ENCODE measurements around the gene PTCD1. TPM values are rescaled to one million over a fixed set of nuclear protein-coding genes. Genes with fewer than 3 reads are reported as not detected.
A peak's percentile ranks its signal among the peaks of the same experiment; 100 is the strongest.

Gene PTCD1
- total RNA-seq, 1 experiment from 2014 or later, result 15.0 TPM

GRCh38 chr7:99372275-99373090, 66.1 kb downstream of the PTCD1 start:
- CTCF ChIA-PET, result interaction anchor here (1.0 kb wide), 1 partner anchor 43 kb away, joined by 3 read pairs; no protein-coding TSS in a partner anchor
- Histone ChIP-seq H3K27ac (ENCODE audit: low read length) (peak overlapping the region; percentile 73), H3K36me3 (ENCODE audit: control insufficient read depth, insufficient read depth, low read length) (no peaks in the 10 kb centered on the region), H3K27me3 (ENCODE audit: control insufficient read depth, insufficient read depth, low read length) (no peaks in the 10 kb centered on the region), H3K9me3 (ENCODE audit: control insufficient read depth, insufficient read depth, low read depth, low read length) (no peaks in the 10 kb centered on the region), H3K4me3 (ENCODE audit: low read depth in 2 of 2, low read length in 2 of 2) (peak overlapping the region in 1 of 2 experiments; percentile 14; a peak in 1 of 4 replicates), H3K4me1 (ENCODE audit: control insufficient read depth, insufficient read depth, low read length) (peaks cover 23% of the 10 kb centered on the region)
- intact Hi-C loops (cut with micrococcal nuclease; ENCODE audit: unreplicated experiment), result no loop called here
- TF ChIP-seq TCF7L2 (IDR thresholded peaks at IDR 0.05; ENCODE audit: low read depth, low read length) (0 out of 2 replicates have a peak, but pooled peaks have one; percentile 38), SIN3A (IDR thresholded peaks at IDR 0.05; ENCODE audit: borderline replicate concordance, insufficient read depth, low read depth, low read length) (no peak), REST (IDR thresholded peaks at IDR 0.05; ENCODE audit: insufficient read depth in 1 of 2, low read depth in 2 of 2, low read length in 1 of 2) (no peak)
- no peak for DNase-seq (ENCODE audit: low read depth, low spot score)
- POLR2A ChIA-PET, result no interaction called here
- BruUV-seq (replicated peaks), result no TSS peak
- in situ Hi-C loops (cut with HindIII; ENCODE audit: low pct_unique_long_range_greater_than_20kb, low sequenced_read_pairs), result no loop called here
- no peak for ATAC-seq

GRCh38 chr7:99371376-99371920, 67.2 kb downstream of the PTCD1 start:
- intact Hi-C loops (cut with micrococcal nuclease; ENCODE audit: unreplicated experiment), result no loop called here
- no peaks in the 10 kb centered on the region for H3K27me3 ChIP-seq (ENCODE audit: control insufficient read depth, insufficient read depth, low read length)
- ChIA-PET CTCF (no interaction called here), POLR2A (no interaction called here)
- DNase-seq (ENCODE audit: low read depth, low spot score) (no peak), ATAC-seq (no peak)
- peaks cover 23% of the 10 kb centered on the region for H3K4me1 ChIP-seq (ENCODE audit: control insufficient read depth, insufficient read depth, low read length)
- H3K27ac ChIP-seq (ENCODE audit: low read length), result no peak overlapping the region
- no peaks in the 10 kb centered on the region for H3K9me3 ChIP-seq (ENCODE audit: control insufficient read depth, insufficient read depth, low read depth, low read length)
- peaks cover 6% of the 10 kb centered on the region; the same call in 1 of the 2 replicates for H3K36me3 ChIP-seq (ENCODE audit: control insufficient read depth, insufficient read depth, low read length)
- no peak overlapping the region for H3K4me3 ChIP-seq (ENCODE audit: low read depth in 2 of 2, low read length in 2 of 2)
- no TSS peak for BruUV-seq (replicated peaks)
- no peak for TF ChIP-seq POLR2AphosphoS5 (IDR thresholded peaks at IDR 0.05; ENCODE audit: low read depth, low read length)
- in situ Hi-C loops (cut with HindIII; ENCODE audit: low pct_unique_long_range_greater_than_20kb, low sequenced_read_pairs), result no loop called here

GRCh38 chr7:99369767-99370391, 68.7 kb downstream of the PTCD1 start:
- Histone ChIP-seq H3K4me1 (ENCODE audit: control insufficient read depth, insufficient read depth, low read length) (peaks cover 19% of the 10 kb centered on the region), H3K27ac (ENCODE audit: low read length) (no peak overlapping the region), H3K9me3 (ENCODE audit: control insufficient read depth, insufficient read depth, low read depth, low read length) (no peaks in the 10 kb centered on the region), H3K27me3 (ENCODE audit: control insufficient read depth, insufficient read depth, low read length) (no peaks in the 10 kb centered on the region), H3K4me3 (ENCODE audit: low read depth in 2 of 2, low read length in 2 of 2) (no peak overlapping the region), H3K36me3 (ENCODE audit: control insufficient read depth, insufficient read depth, low read length) (peaks cover 6% of the 10 kb centered on the region; the same call in 1 of the 2 replicates)
- POLR2A ChIA-PET, result interaction anchor here (0.6 kb wide), 1 partner anchor 44 kb away, joined by 4 read pairs; no protein-coding TSS in a partner anchor
- in situ Hi-C loops (cut with HindIII; ENCODE audit: low pct_unique_long_range_greater_than_20kb, low sequenced_read_pairs), result no loop called here
- no TSS peak for BruUV-seq (replicated peaks)
- TF ChIP-seq POLR2AphosphoS5 (IDR thresholded peaks at IDR 0.05; ENCODE audit: low read depth, low read length) (no peak), CTCF (IDR thresholded peaks at IDR 0.05) (no peak), SIN3A (IDR thresholded peaks at IDR 0.05; ENCODE audit: borderline replicate concordance, insufficient read depth, low read depth, low read length) (no peak), TCF7L2 (IDR thresholded peaks at IDR 0.05; ENCODE audit: low read depth, low read length) (no peak), REST (IDR thresholded peaks at IDR 0.05; ENCODE audit: insufficient read depth in 1 of 2, low read depth in 2 of 2, low read length in 1 of 2) (no peak)
- no peak for ATAC-seq
- CTCF ChIA-PET, result no interaction called here
- intact Hi-C loops (cut with micrococcal nuclease; ENCODE audit: unreplicated experiment), result no loop called here
- no peak for DNase-seq (ENCODE audit: low read depth, low spot score)

All from Panc1 (cell line).